PFSK-1 (cell line): Measurements from ENCODE around the gene PERCC1.

Source experiments
- FOXP2 ChIP-seq: optimal IDR thresholded peaks from 2 replicates; pipeline ENCODE3; 2011; ENCODE audit warnings: borderline replicate concordance, control low read depth, inconsistent platforms; ENCODE audit not compliant: insufficient read depth; ENCODE audit errors: extremely low read length, extremely low read depth
- POLR2AphosphoS5 ChIP-seq: IDR thresholded peaks from 2 replicates; pipeline ENCODE4 v1.6.1; 2012; ENCODE audit warnings: low read depth, mild to moderate bottlenecking, control low read depth, low read length, moderate library complexity
- REST ChIP-seq, 2 experiments: IDR thresholded peaks; 2 replicates each; pipeline versions ENCODE4 v1.6.1 to v1.8.0; 2011 to 2012; ENCODE audit warnings: low read depth in 2 of 2, low read length in 2 of 2, control low read depth in 1 of 2, inconsistent platforms in 1 of 2, mild to moderate bottlenecking in 1 of 2, moderate library complexity in 1 of 2; ENCODE audit not compliant: insufficient read depth in 1 of 2
- SIN3A ChIP-seq: IDR thresholded peaks from 2 replicates; pipeline ENCODE4 v1.6.1; 2012; ENCODE audit warnings: mild to moderate bottlenecking, low read length, moderate library complexity, borderline replicate concordance; ENCODE audit not compliant: insufficient read depth
- TAF1 ChIP-seq: IDR thresholded peaks from 2 replicates; pipeline ENCODE4 v1.6.1; 2012; ENCODE audit warnings: low read length, control low read depth, borderline replicate concordance; ENCODE audit not compliant: insufficient read depth

GRCh38 chr16:1470481-1471251 lies 39.8 kb downstream of the PERCC1 start:
- TF ChIP-seq REST (IDR thresholded peaks at IDR 0.05; ENCODE audit: insufficient read depth in 1 of 2, low read depth in 2 of 2, low read length in 2 of 2) (no peak), POLR2AphosphoS5 (no peak), SIN3A (no peak), TAF1 (no peak), FOXP2 (no peak)
